ENCODE data around the gene STAB2.

Gene STAB2

GRCh38 chr12:103798586-103798985 lies 211.5 kb downstream of the STAB2 start:
- H3K27ac ChIP-seq (ENCODE audit: low read depth, low read length): no peak overlapping the region
- no peaks in the 10 kb centered on the region for H3K27me3 ChIP-seq (ENCODE audit: control insufficient read depth, low read length)
- no peaks in the 10 kb centered on the region for H3K36me3 ChIP-seq (ENCODE audit: control insufficient read depth, low read length)
- no peak overlapping the region for H3K4me3 ChIP-seq (ENCODE audit: low read length)
- TF ChIP-seq CTCF (IDR thresholded peaks at IDR 0.05; ENCODE audit: low read depth, low read length, poor library complexity, severe bottlenecking) (no peak), EZH2phosphoT487 (IDR thresholded peaks at IDR 0.05; ENCODE audit: borderline replicate concordance, low read length) (no peak)
- no peaks in the 10 kb centered on the region for H3K9me2 ChIP-seq (replicated peaks; ENCODE audit: control insufficient read depth, low read length)
- H4K20me1 ChIP-seq (ENCODE audit: control insufficient read depth, insufficient read depth, low read depth, low read length): no peaks in the 10 kb centered on the region
- H3K4me2 ChIP-seq (ENCODE audit: low read length): no peak overlapping the region
- H3K4me1 ChIP-seq (ENCODE audit: control insufficient read depth, low read length): no peaks in the 10 kb centered on the region
- H3F3A ChIP-seq (ENCODE audit: control insufficient read depth, insufficient read depth): no peaks in the 10 kb centered on the region
- H3K79me2 ChIP-seq (ENCODE audit: control insufficient read depth, low read length): no peaks in the 10 kb centered on the region
- no peaks in the 10 kb centered on the region for H3K9me3 ChIP-seq (ENCODE audit: control insufficient read depth, insufficient read depth, low read length)

GRCh38 chr12:103799504-103799856 lies 212.4 kb downstream of the STAB2 start:
- H3K27me3 ChIP-seq (ENCODE audit: control insufficient read depth, low read length): no peaks in the 10 kb centered on the region
- H3K4me2 ChIP-seq (ENCODE audit: low read length): no peak overlapping the region
- H3K36me3 ChIP-seq (ENCODE audit: control insufficient read depth, low read length): no peaks in the 10 kb centered on the region
- no peak overlapping the region for H3K4me3 ChIP-seq (ENCODE audit: low read length)
- no peaks in the 10 kb centered on the region for H3K79me2 ChIP-seq (ENCODE audit: control insufficient read depth, low read length)
- no peak overlapping the region for H3K27ac ChIP-seq (ENCODE audit: low read depth, low read length)
- no peaks in the 10 kb centered on the region for H3K9me3 ChIP-seq (ENCODE audit: control insufficient read depth, insufficient read depth, low read length)
- H3F3A ChIP-seq (ENCODE audit: control insufficient read depth, insufficient read depth): no peaks in the 10 kb centered on the region
- no peaks in the 10 kb centered on the region for H3K4me1 ChIP-seq (ENCODE audit: control insufficient read depth, low read length)
- H4K20me1 ChIP-seq (ENCODE audit: control insufficient read depth, insufficient read depth, low read depth, low read length): no peaks in the 10 kb centered on the region
- TF ChIP-seq CTCF (IDR thresholded peaks at IDR 0.05; ENCODE audit: low read depth, low read length, poor library complexity, severe bottlenecking) (no peak), EZH2phosphoT487 (IDR thresholded peaks at IDR 0.05; ENCODE audit: borderline replicate concordance, low read length) (no peak)
- H3K9me2 ChIP-seq (replicated peaks; ENCODE audit: control insufficient read depth, low read length): no peaks in the 10 kb centered on the region

- H3K4me1 ChIP-seq (ENCODE audit: control insufficient read depth, low read length): no peaks in the 10 kb centered on the region
- no peak overlapping the region for H3K27ac ChIP-seq (ENCODE audit: low read depth, low read length)
- no peak overlapping the region for H3K4me2 ChIP-seq (ENCODE audit: low read length)
- H3K9me3 ChIP-seq (ENCODE audit: control insufficient read depth, insufficient read depth, low read length): no peaks in the 10 kb centered on the region
- H4K20me1 ChIP-seq (ENCODE audit: control insufficient read depth, insufficient read depth, low read depth, low read length): no peaks in the 10 kb centered on the region
- H3K79me2 ChIP-seq (ENCODE audit: control insufficient read depth, low read length): no peaks in the 10 kb centered on the region
- H3F3A ChIP-seq (ENCODE audit: control insufficient read depth, insufficient read depth): no peaks in the 10 kb centered on the region
- no peaks in the 10 kb centered on the region for H3K36me3 ChIP-seq (ENCODE audit: control insufficient read depth, low read length)
- TF ChIP-seq EZH2phosphoT487 (IDR thresholded peaks at IDR 0.05; ENCODE audit: borderline replicate concordance, low read length) (no peak), CTCF (IDR thresholded peaks at IDR 0.05; ENCODE audit: low read depth, low read length, poor library complexity, severe bottlenecking) (no peak)
- H3K27me3 ChIP-seq (ENCODE audit: control insufficient read depth, low read length): no peaks in the 10 kb centered on the region
- no peaks in the 10 kb centered on the region for H3K9me2 ChIP-seq (replicated peaks; ENCODE audit: control insufficient read depth, low read length)
- no peak overlapping the region for H3K4me3 ChIP-seq (ENCODE audit: low read length)
Observed at GRCh38 chr12:103799857-103800771, 213.0 kb downstream of the STAB2 start.

Data from DOHH2 (cell line).